HepG2 (cell line): ENCODE measurements around the gene FGD6. TPM values are rescaled to one million over a fixed set of nuclear protein-coding genes. Genes with fewer than 3 reads are reported as not detected.

Source experiments
- ARID3A ChIP-seq: IDR thresholded peaks from 2 replicates; pipeline ENCODE4 v1.6.1; 2012; ENCODE audit warnings: low read depth, low read length, improper control_type of control experiment
- ETV5 ChIP-seq: IDR thresholded peaks from 2 replicates; pipeline ENCODE4 v1.6.1; 2018; ENCODE audit warnings: missing biosample characterization, missing genetic modification reagents, inconsistent platforms, borderline replicate concordance
- FOXP4 ChIP-seq: sonication (generic); formaldehyde crosslinking; IDR thresholded peaks from 2 replicates; pipeline ENCODE4 v1.4.0; 2020; ENCODE audit warnings: missing genetic modification reagents
- HOXA5 ChIP-seq: sonication (generic); formaldehyde crosslinking; IDR thresholded peaks from 2 replicates; pipeline ENCODE4 v1.4.0; 2020; ENCODE audit warnings: missing genetic modification reagents
- KMT2B ChIP-seq: IDR thresholded peaks from 2 replicates; pipeline ENCODE4 v1.6.1; 2016; ENCODE audit warnings: missing genetic modification reagents, missing compliant biosample characterization
- PRDM10 ChIP-seq: sonication (generic); formaldehyde crosslinking; IDR thresholded peaks from 2 replicates; pipeline ENCODE4 v1.4.0; 2020; ENCODE audit warnings: low read depth, missing genetic modification reagents
- RAD21 ChIP-seq: fragments of 450-650 bp; formaldehyde crosslinking; IDR thresholded peaks from 2 replicates; pipeline ENCODE4 v1.5.0; 2020; ENCODE audit warnings: mild to moderate bottlenecking
- SIN3A ChIP-seq: IDR thresholded peaks from 2 replicates; pipeline ENCODE4 v1.6.1; 2011; ENCODE audit warnings: low read depth, mild to moderate bottlenecking, control low read depth, low read length, borderline replicate concordance
- TFDP2 ChIP-seq: sonication (generic); formaldehyde crosslinking; IDR thresholded peaks from 2 replicates; pipeline ENCODE4 v1.4.0; 2020; ENCODE audit warnings: missing genetic modification reagents
- XRCC5 ChIP-seq: fragments of 200-400 bp; formaldehyde crosslinking; optimal IDR thresholded peaks from 2 replicates; pipeline ENCODE3; 2017; ENCODE audit warnings: mild to moderate bottlenecking, low read length
- ZEB1 ChIP-seq: IDR thresholded peaks from 2 replicates; pipeline ENCODE4 v1.6.1; 2012; ENCODE audit warnings: mild to moderate bottlenecking, low read depth, inconsistent platforms; ENCODE audit not compliant: insufficient replicate concordance
- ZGPAT ChIP-seq: IDR thresholded peaks from 2 replicates; pipeline ENCODE4 v1.6.1; 2016; ENCODE audit warnings: mild to moderate bottlenecking
- ZNF552 ChIP-seq: sonication (generic); formaldehyde crosslinking; IDR thresholded peaks from 2 replicates; pipeline ENCODE4 v1.9.0; 2022; ENCODE audit warnings: missing genetic modification reagents, mild to moderate bottlenecking, borderline replicate concordance
- ZNF574 ChIP-seq: sonication (generic); formaldehyde crosslinking; IDR thresholded peaks from 2 replicates; pipeline ENCODE4 v1.4.0; 2020; ENCODE audit warnings: missing genetic modification reagents
- polyA plus RNA-seq, 8 experiments: library from polyadenylated mRNA; depleted of rRNA in 3 of 8; stranded (reverse) in 7 of 8; unstranded in 1 of 8; fragments of >200 nt; fragmentation: Illumina TruSeq in 4 of 8; extraction: Trizol in 4 of 8; gene quantifications; 2 replicates each; pipeline versions ENCODE4 v1.2.1 to v1.2.3, GENCODE V29; 2011 to 2016; ENCODE audit warnings: low read depth in 4 of 8, missing spikeins in 1 of 8, mixed read lengths in 1 of 8; ENCODE audit not compliant: insufficient read depth in 1 of 8
- total RNA-seq, 5 experiments: library from RNA; depleted of rRNA; stranded (reverse); fragments of >200 nt; fragmentation: Illumina TruSeq; extraction: Trizol; gene quantifications; 2 replicates each; pipeline ENCODE4 v1.2.3, GENCODE V29; 2016; ENCODE audit warnings: low read depth in 1 of 5

FGD6 gene
- total and polyA plus RNA-seq, 2 of the 13 experiments (the other 11 are each of a cell fraction or from before 2014, with no cell fraction given), result 2.2 to 4.3 TPM

GRCh38 chr12:95073698-95074520, 143.4 kb downstream of the FGD6 start (continued):
- TF ChIP-seq PRDM10 (CRISPR knock-in tag) (0 out of 2 replicates have a peak, but pooled peaks have one; percentile 25), RAD21 (CRISPR knock-in tag) (peak; percentile 35; the same call in 1 of the 2 replicates), ZNF574 (CRISPR knock-in tag) (peak; percentile 98; the same call in 1 of the 2 replicates), ZEB1 (peak; percentile 48), FOXP4 (CRISPR knock-in tag) (0 out of 2 replicates have a peak, but pooled peaks have one; percentile 22), XRCC5 (peak; percentile 94), ZGPAT (peak; percentile 1; the same call in 1 of the 2 replicates), TFDP2 (CRISPR knock-in tag) (peak; percentile 54; the same call in 1 of the 2 replicates), HOXA5 (CRISPR knock-in tag) (0 out of 2 replicates have a peak, but pooled peaks have one; percentile 7), ZNF552 (no peak), KMT2B (CRISPR knock-in tag) (peak; percentile 13), ARID3A (0 out of 2 replicates have a peak, but pooled peaks have one; percentile 10), ETV5 (CRISPR knock-in tag) (0 out of 2 replicates have a peak, but pooled peaks have one; percentile 9), SIN3A (peak; percentile 45; the same call in 1 of the 2 replicates)
